ENCODE data around the gene BBS2.

BBS2 gene

GRCh38 chr16:56519459-56520250 lies at the start of gene BBS2:
BBS2 (minus strand) TSS chr16:56520024; CDS start chr16:56519862, 162 bp downstream.
- peak; percentile 88 for DNase-seq (ENCODE audit: low read depth, low spot score)

- no peak for DNase-seq (ENCODE audit: low read depth, low spot score)
Observed at GRCh38 chr16:56564793-56565477, 45.1 kb upstream of the BBS2 start, which contains the start of gene MT4. MT4 (plus strand) TSS chr16:56565073; CDS start chr16:56565129, 56 bp downstream.

GRCh38 chr16:56561126-56561525 lies 41.3 kb upstream of the BBS2 start:
- DNase-seq (ENCODE audit: low read depth, low spot score) = no peak

- DNase-seq (ENCODE audit: low read depth, low spot score) = no peak
Observed at GRCh38 chr16:56560447-56560846, 40.6 kb upstream of the BBS2 start.

GRCh38 chr16:56559109-56559508 lies 39.3 kb upstream of the BBS2 start:
- DNase-seq (ENCODE audit: low read depth, low spot score) = no peak

- DNase-seq (ENCODE audit: low read depth, low spot score) = no peak
Observed at GRCh38 chr16:56558024-56558747, 38.4 kb upstream of the BBS2 start.

GRCh38 chr16:56554441-56554840 lies 34.6 kb upstream of the BBS2 start:
- DNase-seq (ENCODE audit: low read depth, low spot score) = no peak

- DNase-seq (ENCODE audit: low read depth, low spot score) = no peak
Observed at GRCh38 chr16:56551796-56552738, 32.2 kb upstream of the BBS2 start.

GRCh38 chr16:56549744-56550385 lies 30.0 kb upstream of the BBS2 start:
- DNase-seq (ENCODE audit: low read depth, low spot score) = no peak

- no peak for DNase-seq (ENCODE audit: low read depth, low spot score)
Observed at GRCh38 chr16:56549161-56549560, 29.3 kb upstream of the BBS2 start.

- DNase-seq (ENCODE audit: low read depth, low spot score) = no peak
Observed at GRCh38 chr16:56547949-56548567, 28.2 kb upstream of the BBS2 start.

GRCh38 chr16:56547120-56547948 lies 27.5 kb upstream of the BBS2 start:
- DNase-seq (ENCODE audit: low read depth, low spot score) = no peak

- DNase-seq (ENCODE audit: low read depth, low spot score) = no peak
Observed at GRCh38 chr16:56542039-56542438, 22.2 kb upstream of the BBS2 start.

GRCh38 chr16:56539656-56540055 lies 19.8 kb upstream of the BBS2 start:
- no peak for DNase-seq (ENCODE audit: low read depth, low spot score)

- no peak for DNase-seq (ENCODE audit: low read depth, low spot score)
Observed at GRCh38 chr16:56538331-56538730, 18.5 kb upstream of the BBS2 start.

- no peak for DNase-seq (ENCODE audit: low read depth, low spot score)
Observed at GRCh38 chr16:56534847-56535383, 15.1 kb upstream of the BBS2 start.

GRCh38 chr16:56532714-56533113 lies 12.9 kb upstream of the BBS2 start:
- no peak for DNase-seq (ENCODE audit: low read depth, low spot score)

GRCh38 chr16:56530872-56531271 lies 11.0 kb upstream of the BBS2 start:
- DNase-seq (ENCODE audit: low read depth, low spot score) = no peak

- no peak for DNase-seq (ENCODE audit: low read depth, low spot score)
Observed at GRCh38 chr16:56525236-56525635, 5.4 kb upstream of the BBS2 start.

All from activated naive CD8-positive, alpha-beta T cell treated with anti-CD3 and anti-CD28 coated beads, Interleukin-2, amount 50 U/mL, for 16 hours (primary cell).